ENCODE results near the gene UGT3A2.

Gene UGT3A2

DNA sequence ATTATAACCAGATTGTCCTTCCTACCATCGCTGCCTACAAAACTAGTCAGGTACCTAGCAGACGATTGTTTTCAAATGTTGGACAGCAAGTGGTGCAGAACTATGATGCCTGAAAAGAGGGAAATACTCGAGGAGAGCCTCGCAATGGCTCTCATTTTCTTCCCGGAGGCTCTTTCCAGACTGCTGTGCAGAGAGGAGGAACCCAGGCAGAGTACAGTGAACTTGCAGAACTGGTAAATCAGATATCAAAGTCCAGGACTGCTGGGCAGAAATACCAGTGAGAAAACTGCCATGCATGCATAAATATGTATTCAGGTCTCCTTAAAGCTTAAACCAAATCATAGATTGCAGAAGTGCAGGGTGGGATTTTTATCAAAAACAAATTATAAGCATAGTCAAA lies 49.1 kb downstream of the UGT3A2 start:
- no peaks in the 10 kb centered on the region for H4K20me1 ChIP-seq (ENCODE audit: control insufficient read depth, insufficient read depth, low read depth, low read length)
- no peaks in the 10 kb centered on the region for H3K9me2 ChIP-seq (replicated peaks; ENCODE audit: control insufficient read depth, low read length)
- H3K4me3 ChIP-seq (ENCODE audit: low read length): no peak overlapping the region
- no peak overlapping the region for H3K27ac ChIP-seq (ENCODE audit: low read depth, low read length)
- H3K4me1 ChIP-seq (ENCODE audit: control insufficient read depth, low read length): no peaks in the 10 kb centered on the region
- H3K9me3 ChIP-seq (ENCODE audit: control insufficient read depth, insufficient read depth, low read length): peaks cover 17% of the 10 kb centered on the region
- no peaks in the 10 kb centered on the region for H3F3A ChIP-seq (ENCODE audit: control insufficient read depth, insufficient read depth)
- no peak overlapping the region for H3K4me2 ChIP-seq (ENCODE audit: low read length)
- TF ChIP-seq EZH2phosphoT487 (IDR thresholded peaks at IDR 0.05; ENCODE audit: borderline replicate concordance, low read length): no peak
- TF ChIP-seq, protein P1, sequence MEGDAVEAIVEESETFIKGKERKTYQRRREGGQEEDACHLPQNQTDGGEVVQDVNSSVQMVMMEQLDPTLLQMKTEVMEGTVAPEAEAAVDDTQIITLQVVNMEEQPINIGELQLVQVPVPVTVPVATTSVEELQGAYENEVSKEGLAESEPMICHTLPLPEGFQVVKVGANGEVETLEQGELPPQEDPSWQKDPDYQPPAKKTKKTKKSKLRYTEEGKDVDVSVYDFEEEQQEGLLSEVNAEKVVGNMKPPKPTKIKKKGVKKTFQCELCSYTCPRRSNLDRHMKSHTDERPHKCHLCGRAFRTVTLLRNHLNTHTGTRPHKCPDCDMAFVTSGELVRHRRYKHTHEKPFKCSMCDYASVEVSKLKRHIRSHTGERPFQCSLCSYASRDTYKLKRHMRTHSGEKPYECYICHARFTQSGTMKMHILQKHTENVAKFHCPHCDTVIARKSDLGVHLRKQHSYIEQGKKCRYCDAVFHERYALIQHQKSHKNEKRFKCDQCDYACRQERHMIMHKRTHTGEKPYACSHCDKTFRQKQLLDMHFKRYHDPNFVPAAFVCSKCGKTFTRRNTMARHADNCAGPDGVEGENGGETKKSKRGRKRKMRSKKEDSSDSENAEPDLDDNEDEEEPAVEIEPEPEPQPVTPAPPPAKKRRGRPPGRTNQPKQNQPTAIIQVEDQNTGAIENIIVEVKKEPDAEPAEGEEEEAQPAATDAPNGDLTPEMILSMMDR (IDR thresholded peaks at IDR 0.05; ENCODE audit: low read depth, low read length, poor library complexity, severe bottlenecking): no peak
- no peaks in the 10 kb centered on the region for H3K79me2 ChIP-seq (ENCODE audit: control insufficient read depth, low read length)
- H3K27me3 ChIP-seq (ENCODE audit: control insufficient read depth, low read length): no peaks in the 10 kb centered on the region
- H3K36me3 ChIP-seq (ENCODE audit: control insufficient read depth, low read length): no peaks in the 10 kb centered on the region

DNA sequence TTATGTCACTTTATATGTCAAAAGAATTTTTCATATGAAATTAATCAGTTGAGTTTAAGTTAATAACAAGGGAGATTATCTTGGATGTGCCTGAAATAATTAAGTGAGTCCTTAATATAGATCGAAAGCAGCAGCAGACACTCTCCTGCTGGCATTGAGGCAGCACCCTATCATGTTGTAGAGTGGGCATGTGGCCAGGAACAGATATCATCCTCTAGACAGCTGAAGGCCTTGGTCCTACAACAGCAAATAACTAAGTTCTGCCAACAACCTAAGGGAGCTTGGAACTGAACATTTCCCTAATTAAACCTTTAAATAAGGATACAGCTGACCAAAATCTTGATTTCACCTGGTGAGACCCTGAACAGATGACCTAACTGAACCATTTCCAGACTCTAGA lies 49.7 kb downstream of the UGT3A2 start:
- TF ChIP-seq EZH2phosphoT487 (IDR thresholded peaks at IDR 0.05; ENCODE audit: borderline replicate concordance, low read length): no peak
- TF ChIP-seq, protein P1 (IDR thresholded peaks at IDR 0.05; ENCODE audit: low read depth, low read length, poor library complexity, severe bottlenecking): no peak
- no peaks in the 10 kb centered on the region for H3K27me3 ChIP-seq (ENCODE audit: control insufficient read depth, low read length)
- H3K4me1 ChIP-seq (ENCODE audit: control insufficient read depth, low read length): no peaks in the 10 kb centered on the region
- H3K9me2 ChIP-seq (replicated peaks; ENCODE audit: control insufficient read depth, low read length): no peaks in the 10 kb centered on the region
- no peak overlapping the region for H3K27ac ChIP-seq (ENCODE audit: low read depth, low read length)
- H3K4me3 ChIP-seq (ENCODE audit: low read length): no peak overlapping the region
- no peak overlapping the region for H3K4me2 ChIP-seq (ENCODE audit: low read length)
- H4K20me1 ChIP-seq (ENCODE audit: control insufficient read depth, insufficient read depth, low read depth, low read length): no peaks in the 10 kb centered on the region
- H3K79me2 ChIP-seq (ENCODE audit: control insufficient read depth, low read length): no peaks in the 10 kb centered on the region
- H3K9me3 ChIP-seq (ENCODE audit: control insufficient read depth, insufficient read depth, low read length): peaks cover 21% of the 10 kb centered on the region
- H3K36me3 ChIP-seq (ENCODE audit: control insufficient read depth, low read length): no peaks in the 10 kb centered on the region
- no peaks in the 10 kb centered on the region for H3F3A ChIP-seq (ENCODE audit: control insufficient read depth, insufficient read depth)

DNA sequence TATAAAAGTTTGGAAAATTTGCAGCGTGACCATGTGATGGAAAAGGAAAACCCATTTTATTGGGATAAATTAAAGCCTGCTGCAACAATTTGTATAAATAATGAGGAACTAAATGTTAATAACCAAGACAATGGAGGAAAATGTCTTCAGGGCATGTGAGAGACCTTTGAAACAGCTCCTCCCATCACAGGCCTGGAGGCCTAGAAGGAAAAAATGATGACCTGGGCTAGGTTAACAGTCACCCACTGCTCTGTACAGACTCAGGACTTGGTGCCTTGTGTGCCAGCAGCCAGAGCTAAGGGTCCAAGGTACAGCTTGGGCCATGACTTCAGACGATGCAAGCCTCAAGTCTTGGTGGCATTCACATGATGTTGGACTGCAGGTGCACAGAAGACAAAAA lies 53.5 kb downstream of the UGT3A2 start:
- Histone ChIP-seq H3K4me1 (ENCODE audit: control insufficient read depth, low read length) (no peaks in the 10 kb centered on the region), H3K27ac (ENCODE audit: low read depth, low read length) (no peak overlapping the region), H3F3A (ENCODE audit: control insufficient read depth, insufficient read depth) (no peaks in the 10 kb centered on the region), H3K79me2 (ENCODE audit: control insufficient read depth, low read length) (no peaks in the 10 kb centered on the region), H3K36me3 (ENCODE audit: control insufficient read depth, low read length) (no peaks in the 10 kb centered on the region), H3K4me2 (ENCODE audit: low read length) (no peak overlapping the region), H3K27me3 (ENCODE audit: control insufficient read depth, low read length) (no peaks in the 10 kb centered on the region), H3K4me3 (ENCODE audit: low read length) (no peak overlapping the region), H4K20me1 (ENCODE audit: control insufficient read depth, insufficient read depth, low read depth, low read length) (no peaks in the 10 kb centered on the region), H3K9me2 (replicated peaks; ENCODE audit: control insufficient read depth, low read length) (no peaks in the 10 kb centered on the region), H3K9me3 (ENCODE audit: control insufficient read depth, insufficient read depth, low read length) (peaks cover 33% of the 10 kb centered on the region)
- TF ChIP-seq EZH2phosphoT487 (IDR thresholded peaks at IDR 0.05; ENCODE audit: borderline replicate concordance, low read length): no peak
- TF ChIP-seq, protein P1 (IDR thresholded peaks at IDR 0.05; ENCODE audit: low read depth, low read length, poor library complexity, severe bottlenecking): no peak

DNA sequence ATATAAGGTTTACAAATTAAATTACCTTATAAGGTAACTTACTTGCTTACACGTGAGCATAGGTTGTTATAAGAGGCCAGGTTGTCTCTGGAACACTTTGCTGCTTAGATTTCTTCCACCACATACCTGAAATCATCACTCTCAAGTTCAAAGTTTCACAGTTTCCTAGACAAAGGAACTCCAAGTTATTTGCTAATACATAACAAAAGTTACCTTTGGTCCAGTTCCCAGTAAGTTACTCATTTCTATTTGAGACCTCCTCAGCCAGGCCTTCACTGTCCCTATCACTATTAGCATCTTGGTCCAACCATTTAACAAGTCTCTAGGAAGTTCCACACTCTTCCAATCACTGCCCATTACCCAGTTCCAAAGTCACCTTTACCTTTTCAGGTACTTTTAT lies 57.0 kb downstream of the UGT3A2 start:
- no peaks in the 10 kb centered on the region for H3K79me2 ChIP-seq (ENCODE audit: control insufficient read depth, low read length)
- no peaks in the 10 kb centered on the region for H3K27me3 ChIP-seq (ENCODE audit: control insufficient read depth, low read length)
- H3K9me2 ChIP-seq (replicated peaks; ENCODE audit: control insufficient read depth, low read length): no peaks in the 10 kb centered on the region
- H3K9me3 ChIP-seq (ENCODE audit: control insufficient read depth, insufficient read depth, low read length): peaks cover 26% of the 10 kb centered on the region
- no peaks in the 10 kb centered on the region for H3K4me1 ChIP-seq (ENCODE audit: control insufficient read depth, low read length)
- no peak overlapping the region for H3K4me2 ChIP-seq (ENCODE audit: low read length)
- no peak overlapping the region for H3K27ac ChIP-seq (ENCODE audit: low read depth, low read length)
- no peak for TF ChIP-seq EZH2phosphoT487 (IDR thresholded peaks at IDR 0.05; ENCODE audit: borderline replicate concordance, low read length)
- TF ChIP-seq, protein P1 (IDR thresholded peaks at IDR 0.05; ENCODE audit: low read depth, low read length, poor library complexity, severe bottlenecking): no peak
- H4K20me1 ChIP-seq (ENCODE audit: control insufficient read depth, insufficient read depth, low read depth, low read length): no peaks in the 10 kb centered on the region
- no peaks in the 10 kb centered on the region for H3K36me3 ChIP-seq (ENCODE audit: control insufficient read depth, low read length)
- no peak overlapping the region for H3K4me3 ChIP-seq (ENCODE audit: low read length)
- no peaks in the 10 kb centered on the region for H3F3A ChIP-seq (ENCODE audit: control insufficient read depth, insufficient read depth)

All from DOHH2 (cell line).